HepG2 (cell line): ENCODE data around the gene BUD23.

ENCODE experiments used
- NFKB2 ChIP-seq: sonication (generic); formaldehyde crosslinking; IDR thresholded peaks from 2 replicates; pipeline ENCODE4 v1.4.0; 2020; ENCODE audit warnings: missing genetic modification reagents, borderline replicate concordance
- ZSCAN31 ChIP-seq: sonication (generic); formaldehyde crosslinking; IDR thresholded peaks from 2 replicates; pipeline ENCODE4 v1.5.0; 2020; ENCODE audit warnings: low read depth, mild to moderate bottlenecking, missing genetic modification reagents

DNA sequence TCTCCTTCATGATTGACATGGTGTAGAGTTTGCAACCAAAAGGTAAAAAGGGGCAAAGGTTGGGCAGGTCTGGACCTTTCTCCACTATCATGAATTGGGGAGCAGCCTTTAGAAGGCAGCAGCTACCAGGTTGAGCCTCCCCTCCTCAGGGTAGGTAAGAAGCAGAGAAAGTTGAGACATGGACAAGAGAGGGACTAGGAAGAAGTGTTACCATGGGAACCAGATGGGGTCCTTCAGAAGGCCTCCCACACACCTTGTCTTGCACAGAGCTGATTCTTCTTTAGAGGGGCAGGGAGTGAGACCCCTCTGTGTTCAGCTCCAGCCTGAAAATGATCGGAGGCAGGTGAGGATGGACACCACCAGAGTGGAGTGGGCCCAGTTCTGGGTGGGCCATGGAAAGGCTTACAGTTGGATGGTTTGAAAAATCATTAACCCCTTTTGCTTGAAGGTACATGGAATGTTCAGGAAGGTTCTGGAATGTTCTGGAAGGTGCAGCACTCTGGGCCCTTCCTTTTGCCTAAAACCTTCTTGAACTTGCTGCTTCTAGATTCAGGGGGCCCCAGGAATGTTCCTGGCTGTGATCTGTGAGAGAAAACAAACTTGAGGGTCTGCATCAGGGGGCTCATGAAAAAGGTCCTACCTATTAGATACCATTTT is 8.8 kb upstream of the BUD23 start:
- no peak for TF ChIP-seq NFKB2 (CRISPR knock-in tag)
- no peak for TF ChIP-seq ZSCAN31 (CRISPR knock-in tag)
